ENCODE measurements around the gene AP1G2.

Gene AP1G2

DNA sequence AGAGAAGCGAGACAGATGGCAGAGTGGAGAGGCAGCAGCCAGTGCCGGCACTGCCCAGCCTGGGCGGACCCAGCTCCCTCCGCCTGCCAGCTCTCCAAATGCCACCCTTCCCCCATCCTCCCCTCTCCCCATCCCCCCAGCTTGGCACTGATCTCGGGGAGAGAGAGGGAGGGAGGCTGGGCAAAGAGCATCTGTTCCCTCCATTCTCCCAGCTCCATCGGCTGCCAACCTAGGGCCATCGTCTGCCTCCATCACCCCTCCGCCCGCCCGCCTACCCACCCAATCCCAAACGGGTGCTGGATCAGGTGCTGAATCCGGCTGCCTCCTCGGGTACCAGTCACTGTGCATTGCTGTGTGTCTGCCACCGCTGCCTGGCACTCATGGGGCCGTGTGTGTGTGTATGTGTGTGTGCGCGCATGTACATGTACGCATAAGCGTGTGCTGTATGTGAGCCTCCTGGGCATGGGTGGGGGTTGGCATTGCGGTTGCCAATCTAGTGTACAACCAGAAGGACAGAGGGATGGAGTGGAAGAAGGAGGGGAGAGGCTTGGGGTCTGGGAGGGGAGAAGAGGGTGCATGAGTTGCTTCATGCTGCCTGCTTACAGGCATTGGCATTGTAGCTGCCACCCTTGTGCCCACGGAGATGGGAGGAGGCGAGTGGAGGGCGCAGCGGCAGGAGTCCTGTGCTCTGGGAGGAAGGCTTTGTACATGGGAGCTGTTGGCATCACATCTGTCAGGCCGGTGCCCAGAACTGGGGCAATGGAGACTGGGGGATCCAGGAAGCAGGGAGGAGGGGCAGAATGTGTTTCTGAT, 54.4 kb downstream of the AP1G2 start:
- DNase-seq (ENCODE audit: insufficient read length, low spot score): no peak

GRCh38 chr14:23512156-23512555, 55.4 kb downstream of the AP1G2 start:
- TF ChIP-seq PAX5 (IDR thresholded peaks at IDR 0.05; ENCODE audit: insufficient read depth, low read length, severe bottlenecking): no peak
- TF ChIP-seq POU2F2 (IDR thresholded peaks at IDR 0.05; ENCODE audit: low read depth, low read length): no peak
- TF ChIP-seq TAF1 (IDR thresholded peaks at IDR 0.05; ENCODE audit: low read depth, low read length): no peak
- no peak for TF ChIP-seq SPI1 (IDR thresholded peaks at IDR 0.05; ENCODE audit: low read depth, low read length)
- TF ChIP-seq POLR2AphosphoS5 (IDR thresholded peaks at IDR 0.05; ENCODE audit: low read depth, low read length): no peak
- no peak for TF ChIP-seq POLR2A (IDR thresholded peaks at IDR 0.05; ENCODE audit: low read depth, low read length)
- DNase-seq (ENCODE audit: insufficient read length, low spot score) (no peak), FAIRE-seq (peak; percentile 51)

More for the DNA sequence above, 54.4 kb downstream of the AP1G2 start:
- no peak for FAIRE-seq
- TF ChIP-seq POU2F2 (IDR thresholded peaks at IDR 0.05; ENCODE audit: low read depth, low read length): no peak
- TF ChIP-seq PAX5 (IDR thresholded peaks at IDR 0.05; ENCODE audit: insufficient read depth, low read length, severe bottlenecking): no peak
- no peak for TF ChIP-seq POLR2AphosphoS5 (IDR thresholded peaks at IDR 0.05; ENCODE audit: low read depth, low read length)
- TF ChIP-seq TAF1 (IDR thresholded peaks at IDR 0.05; ENCODE audit: low read depth, low read length): no peak
- TF ChIP-seq SPI1 (IDR thresholded peaks at IDR 0.05; ENCODE audit: low read depth, low read length): no peak
- no peak for TF ChIP-seq POLR2A (IDR thresholded peaks at IDR 0.05; ENCODE audit: low read depth, low read length)

All from GM12891 (cell line).